WERI-Rb-1 (cell line): ENCODE measurements around the gene LSAMP.

ENCODE experiments used
- DNase-seq: peaks from one replicate; pipeline ENCODE4 v3.0.0-alpha.2; 2020
- H3K27ac ChIP-seq: fragments of 250-450 bp; sonication (Bioruptor Pico); 2 replicates; pipeline ENCODE4 v1.5.1; 2020; ENCODE audit warnings: mild to moderate bottlenecking, moderate library complexity
- H3K27me3 ChIP-seq: fragments of 250-450 bp; sonication (Bioruptor Pico); 2 replicates; pipeline ENCODE4 v1.5.1; 2021; ENCODE audit warnings: mild to moderate bottlenecking, low read depth, moderate library complexity; ENCODE audit not compliant: insufficient read depth, severe bottlenecking
- H3K36me3 ChIP-seq: fragments of 250-450 bp; sonication (Bioruptor Pico); 2 replicates; pipeline ENCODE4 v1.5.1; 2020; ENCODE audit warnings: mild to moderate bottlenecking, moderate library complexity
- H3K4me3 ChIP-seq: 2 replicates; pipeline ENCODE4 v1.5.1; 2011; ENCODE audit warnings: low read depth, mild to moderate bottlenecking, control low read depth, low read length
- H3K9me3 ChIP-seq: fragments of 250-450 bp; sonication (Bioruptor Pico); 2 replicates; pipeline ENCODE4 v1.5.1; 2021; ENCODE audit warnings: mild to moderate bottlenecking, moderate library complexity; ENCODE audit not compliant: severe bottlenecking
- TF ChIP-seq, protein P1 (sequence below): IDR thresholded peaks from 2 replicates; pipeline ENCODE4 v1.5.1; 2011; ENCODE audit warnings: low read depth, mild to moderate bottlenecking, control low read depth, inconsistent platforms, low read length

Gene LSAMP

DNA sequence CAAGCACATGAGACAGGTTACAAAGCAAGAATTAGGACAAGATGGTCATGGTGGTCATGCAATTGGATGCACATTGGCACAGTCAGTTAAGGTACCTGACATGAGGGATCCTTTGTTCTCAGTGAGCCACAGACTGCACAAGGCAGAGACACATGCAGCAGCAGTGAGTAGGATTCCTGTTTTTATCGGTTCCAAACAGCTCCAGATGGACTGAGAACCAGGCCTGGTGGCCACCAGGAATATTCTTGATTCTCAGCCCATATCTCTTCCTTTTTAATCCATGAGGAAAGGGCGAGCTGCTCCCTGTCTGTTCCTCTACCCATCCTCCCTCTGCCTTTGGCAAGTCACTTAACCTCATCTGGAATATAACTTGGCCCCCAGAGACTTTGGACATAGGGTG, 411.2 kb downstream of the LSAMP start:
- Histone ChIP-seq H3K4me3 (no peak overlapping the region), H3K9me3 (no peaks in the 10 kb centered on the region), H3K27ac (no peak overlapping the region), H3K36me3 (no peaks in the 10 kb centered on the region), H3K27me3 (peaks cover 23% of the 10 kb centered on the region)
- DNase-seq = no peak
- TF ChIP-seq, protein P1, sequence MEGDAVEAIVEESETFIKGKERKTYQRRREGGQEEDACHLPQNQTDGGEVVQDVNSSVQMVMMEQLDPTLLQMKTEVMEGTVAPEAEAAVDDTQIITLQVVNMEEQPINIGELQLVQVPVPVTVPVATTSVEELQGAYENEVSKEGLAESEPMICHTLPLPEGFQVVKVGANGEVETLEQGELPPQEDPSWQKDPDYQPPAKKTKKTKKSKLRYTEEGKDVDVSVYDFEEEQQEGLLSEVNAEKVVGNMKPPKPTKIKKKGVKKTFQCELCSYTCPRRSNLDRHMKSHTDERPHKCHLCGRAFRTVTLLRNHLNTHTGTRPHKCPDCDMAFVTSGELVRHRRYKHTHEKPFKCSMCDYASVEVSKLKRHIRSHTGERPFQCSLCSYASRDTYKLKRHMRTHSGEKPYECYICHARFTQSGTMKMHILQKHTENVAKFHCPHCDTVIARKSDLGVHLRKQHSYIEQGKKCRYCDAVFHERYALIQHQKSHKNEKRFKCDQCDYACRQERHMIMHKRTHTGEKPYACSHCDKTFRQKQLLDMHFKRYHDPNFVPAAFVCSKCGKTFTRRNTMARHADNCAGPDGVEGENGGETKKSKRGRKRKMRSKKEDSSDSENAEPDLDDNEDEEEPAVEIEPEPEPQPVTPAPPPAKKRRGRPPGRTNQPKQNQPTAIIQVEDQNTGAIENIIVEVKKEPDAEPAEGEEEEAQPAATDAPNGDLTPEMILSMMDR = no peak

DNA sequence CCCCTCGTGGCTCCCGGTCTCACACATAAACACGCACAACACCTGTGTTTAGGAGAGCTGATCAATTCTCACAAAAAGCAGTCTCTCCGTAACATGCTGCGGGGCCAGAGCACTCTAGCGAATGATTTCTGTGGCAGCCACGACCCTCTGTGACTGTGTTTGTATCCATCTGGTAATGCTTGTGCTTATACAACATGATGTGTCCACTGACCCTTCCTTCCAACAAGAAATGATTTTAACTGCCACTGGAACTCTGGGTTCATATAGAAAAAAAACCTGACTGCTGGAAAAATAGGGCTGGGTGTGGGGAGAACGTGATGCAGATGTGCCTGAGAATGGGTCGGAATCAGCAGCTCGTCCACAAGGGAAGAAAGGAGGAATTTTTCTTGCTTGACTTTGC, 411.8 kb downstream of the LSAMP start:
- no peak for DNase-seq
- H3K36me3 ChIP-seq = no peaks in the 10 kb centered on the region
- TF ChIP-seq, protein P1 = no peak
- no peak overlapping the region for H3K4me3 ChIP-seq
- no peaks in the 10 kb centered on the region for H3K9me3 ChIP-seq
- H3K27ac ChIP-seq = no peak overlapping the region
- H3K27me3 ChIP-seq = peaks cover 28% of the 10 kb centered on the region

DNA sequence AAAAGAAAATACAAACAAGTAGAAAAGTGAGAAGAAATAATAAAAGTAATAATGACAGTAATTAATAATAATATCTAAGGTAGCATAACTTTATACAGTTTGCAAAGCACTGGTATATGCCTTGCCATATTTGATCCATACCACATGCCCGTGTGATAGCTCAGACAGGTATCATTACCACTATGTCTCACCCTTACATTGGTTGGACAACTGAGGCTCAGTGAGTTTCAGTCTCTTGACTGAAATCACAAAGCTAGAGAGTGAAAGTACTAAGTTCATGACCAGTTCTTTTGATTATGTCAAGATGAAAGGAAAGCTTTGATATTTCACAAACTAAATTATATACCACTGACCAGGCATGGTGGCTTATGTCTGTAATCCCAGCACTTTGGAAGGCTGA, 413.1 kb downstream of the LSAMP start:
- Histone ChIP-seq H3K27ac (no peak overlapping the region), H3K4me3 (no peak overlapping the region), H3K36me3 (no peaks in the 10 kb centered on the region), H3K27me3 (peaks cover 33% of the 10 kb centered on the region), H3K9me3 (no peaks in the 10 kb centered on the region)
- TF ChIP-seq, protein P1 = no peak
- no peak for DNase-seq

DNA sequence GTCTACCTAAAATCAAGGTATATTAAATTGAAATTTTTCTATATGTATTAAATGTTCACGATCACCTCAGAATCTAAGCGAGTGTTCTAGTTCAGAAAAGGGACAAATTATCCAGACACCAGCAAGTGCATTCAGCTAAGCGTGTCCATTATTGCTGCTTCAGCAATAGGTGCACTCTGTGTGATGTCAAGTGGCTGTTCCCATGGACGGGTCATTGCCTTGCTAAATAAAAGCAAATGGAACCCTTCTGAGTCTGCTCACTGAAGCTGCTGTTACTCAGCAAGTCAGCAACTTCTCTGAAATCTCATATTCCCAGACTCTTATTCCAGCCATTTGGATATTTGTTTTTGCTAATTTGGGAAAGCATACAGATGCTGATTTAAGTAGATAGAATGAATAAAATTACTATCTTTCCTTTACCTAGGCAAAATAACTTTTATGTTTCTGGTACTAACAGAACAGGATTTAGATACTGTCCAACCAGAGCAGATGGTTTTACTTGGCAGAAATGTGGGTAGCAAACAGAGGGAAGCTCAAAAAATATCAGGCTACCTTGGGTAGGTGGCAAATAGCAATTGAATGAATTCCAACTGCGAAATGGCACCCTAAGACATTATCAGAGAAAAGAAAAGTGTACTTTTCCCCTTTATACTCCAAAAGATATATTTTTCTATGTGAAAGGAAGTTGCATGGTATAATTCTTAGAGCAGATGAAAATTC, 415.0 kb downstream of the LSAMP start:
- Histone ChIP-seq H3K9me3 (no peaks in the 10 kb centered on the region), H3K27ac (no peak overlapping the region), H3K4me3 (no peak overlapping the region), H3K36me3 (no peaks in the 10 kb centered on the region), H3K27me3 (peaks cover 38% of the 10 kb centered on the region)
- no peak for DNase-seq
- TF ChIP-seq, protein P1 = no peak

DNA sequence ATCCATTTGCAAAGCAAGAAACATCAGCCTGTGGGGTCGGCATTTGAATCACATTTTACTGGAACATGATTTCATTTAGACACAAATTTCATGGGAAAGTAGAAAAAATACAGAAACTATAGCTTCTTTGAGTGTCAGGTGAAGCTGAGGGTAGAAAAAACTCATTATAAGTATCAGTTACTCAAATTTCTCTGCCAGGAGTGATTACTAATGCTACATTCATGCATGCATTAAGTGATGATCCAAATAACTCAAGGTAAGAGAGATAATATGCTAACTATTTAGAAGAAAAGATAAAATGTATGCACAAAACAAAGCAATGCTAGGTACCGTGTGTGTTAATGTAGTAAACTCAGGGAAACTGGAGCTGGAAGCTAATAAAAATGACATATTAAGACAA, 416.0 kb downstream of the LSAMP start:
- H3K9me3 ChIP-seq = no peaks in the 10 kb centered on the region
- H3K36me3 ChIP-seq = no peaks in the 10 kb centered on the region
- H3K27ac ChIP-seq = no peak overlapping the region
- H3K4me3 ChIP-seq = no peak overlapping the region
- TF ChIP-seq, protein P1 = no peak
- DNase-seq = no peak
- peaks cover 39% of the 10 kb centered on the region for H3K27me3 ChIP-seq

DNA sequence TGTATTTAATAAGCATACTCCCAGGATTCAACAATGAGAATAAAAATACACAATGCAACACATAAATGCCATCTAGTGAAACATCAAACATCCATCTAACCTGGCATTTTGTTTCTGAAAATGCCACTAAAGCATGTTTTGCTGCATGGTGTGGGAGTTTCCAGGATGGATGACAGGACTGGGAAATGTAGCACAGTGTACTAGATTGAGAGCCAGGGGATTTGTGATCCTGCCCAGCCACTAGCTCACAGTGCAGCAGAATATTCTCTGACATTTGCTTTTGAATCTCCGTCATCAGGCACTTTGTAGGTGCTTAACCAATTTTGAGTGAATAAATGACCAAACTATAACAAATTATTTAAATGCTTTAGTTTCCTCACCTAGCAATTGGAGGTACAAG, 417.1 kb downstream of the LSAMP start:
- Histone ChIP-seq H3K4me3 (no peak overlapping the region), H3K36me3 (no peaks in the 10 kb centered on the region), H3K27me3 (peaks cover 40% of the 10 kb centered on the region), H3K9me3 (no peaks in the 10 kb centered on the region), H3K27ac (no peak overlapping the region)
- no peak for DNase-seq
- TF ChIP-seq, protein P1 = no peak
